AG10803 (cell line): ENCODE data around the gene LIG1.

Experiments
- DNase-seq: peaks from one replicate; pipeline ENCODE4 v3.0.0; 2010; ENCODE audit warnings: low read depth
- H3K4me3 ChIP-seq: 2 replicates; pipeline ENCODE4 v1.5.1; 2011; ENCODE audit warnings: mild to moderate bottlenecking, low read length, control low read depth
- TF ChIP-seq, protein P1 (sequence below): conservative IDR thresholded peaks from 2 replicates; pipeline ENCODE4 v1.5.1; 2011; ENCODE audit warnings: mild to moderate bottlenecking, low read length, control low read depth, inconsistent platforms

Gene LIG1

DNA sequence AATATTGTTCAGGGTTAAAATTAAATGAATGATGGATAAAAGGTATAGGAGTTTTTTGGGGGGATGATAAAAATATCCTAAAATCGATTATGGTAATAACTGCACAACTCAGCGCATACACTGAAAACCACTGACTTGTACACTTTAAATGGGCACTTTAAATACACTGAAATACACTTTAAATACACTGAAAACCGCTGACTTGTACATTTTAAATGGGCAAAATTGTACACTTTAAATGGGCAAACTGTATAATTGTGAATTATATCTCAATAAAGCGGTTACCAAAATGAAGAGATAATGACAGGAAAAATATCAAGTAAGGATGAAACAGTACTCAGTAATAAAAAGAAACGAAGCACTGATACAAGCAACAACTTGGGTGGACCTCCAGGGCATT is 1.5 kb downstream of the LIG1 start:
- DNase-seq = no peak
- TF ChIP-seq, protein P1, sequence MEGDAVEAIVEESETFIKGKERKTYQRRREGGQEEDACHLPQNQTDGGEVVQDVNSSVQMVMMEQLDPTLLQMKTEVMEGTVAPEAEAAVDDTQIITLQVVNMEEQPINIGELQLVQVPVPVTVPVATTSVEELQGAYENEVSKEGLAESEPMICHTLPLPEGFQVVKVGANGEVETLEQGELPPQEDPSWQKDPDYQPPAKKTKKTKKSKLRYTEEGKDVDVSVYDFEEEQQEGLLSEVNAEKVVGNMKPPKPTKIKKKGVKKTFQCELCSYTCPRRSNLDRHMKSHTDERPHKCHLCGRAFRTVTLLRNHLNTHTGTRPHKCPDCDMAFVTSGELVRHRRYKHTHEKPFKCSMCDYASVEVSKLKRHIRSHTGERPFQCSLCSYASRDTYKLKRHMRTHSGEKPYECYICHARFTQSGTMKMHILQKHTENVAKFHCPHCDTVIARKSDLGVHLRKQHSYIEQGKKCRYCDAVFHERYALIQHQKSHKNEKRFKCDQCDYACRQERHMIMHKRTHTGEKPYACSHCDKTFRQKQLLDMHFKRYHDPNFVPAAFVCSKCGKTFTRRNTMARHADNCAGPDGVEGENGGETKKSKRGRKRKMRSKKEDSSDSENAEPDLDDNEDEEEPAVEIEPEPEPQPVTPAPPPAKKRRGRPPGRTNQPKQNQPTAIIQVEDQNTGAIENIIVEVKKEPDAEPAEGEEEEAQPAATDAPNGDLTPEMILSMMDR = no peak
- H3K4me3 ChIP-seq = no peak overlapping the region

DNA sequence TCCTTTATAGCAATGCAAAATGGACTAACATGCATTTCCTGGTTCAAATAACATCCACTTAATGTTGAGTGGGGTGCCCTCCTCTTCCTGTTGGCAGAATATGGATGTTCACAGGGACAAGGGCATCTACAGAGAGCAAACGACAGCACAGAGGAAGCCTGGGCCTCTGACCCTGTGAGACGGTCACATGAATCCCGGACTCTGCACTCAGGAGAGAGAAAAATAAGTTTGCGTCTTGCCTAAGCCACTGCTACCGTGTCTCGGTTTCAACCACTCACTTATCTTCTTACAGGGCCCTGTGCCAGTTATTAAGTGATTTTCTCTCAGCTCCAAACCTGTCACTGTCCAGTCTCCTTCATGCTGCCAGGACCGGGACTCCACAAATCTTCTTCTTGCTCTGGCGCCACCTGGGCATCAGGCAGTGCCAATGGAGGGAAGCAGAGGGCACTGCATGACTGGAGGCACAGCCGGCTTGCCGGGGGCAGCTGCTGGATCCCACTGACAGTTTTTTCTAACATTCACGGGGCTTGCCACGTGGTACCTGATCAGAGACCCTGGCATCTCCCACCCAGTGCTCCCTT is 11.8 kb downstream of the LIG1 start:
- no peak for DNase-seq
- TF ChIP-seq, protein P1 = no peak
- H3K4me3 ChIP-seq = no peak overlapping the region

DNA sequence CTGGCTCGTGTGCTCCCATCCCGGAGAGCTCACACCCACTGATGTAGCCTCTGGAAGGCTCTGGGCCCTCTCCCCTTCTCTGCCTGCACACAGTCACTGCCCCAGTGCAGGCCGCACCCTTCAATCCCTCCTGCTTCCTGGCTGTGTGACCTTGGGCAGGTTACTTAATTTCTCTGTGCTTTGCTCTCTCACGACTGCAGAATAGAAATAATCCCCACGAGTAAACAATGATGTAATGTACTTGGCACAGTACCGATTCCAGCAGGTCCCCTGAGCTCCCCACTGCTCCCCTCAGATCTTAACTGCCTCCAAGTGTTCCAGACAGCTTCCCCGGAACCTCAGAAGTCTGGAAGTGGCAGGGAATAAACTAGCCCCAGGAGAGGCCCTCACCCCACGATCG is 16.1 kb downstream of the LIG1 start:
- TF ChIP-seq, protein P1 = no peak
- DNase-seq = no peak

DNA sequence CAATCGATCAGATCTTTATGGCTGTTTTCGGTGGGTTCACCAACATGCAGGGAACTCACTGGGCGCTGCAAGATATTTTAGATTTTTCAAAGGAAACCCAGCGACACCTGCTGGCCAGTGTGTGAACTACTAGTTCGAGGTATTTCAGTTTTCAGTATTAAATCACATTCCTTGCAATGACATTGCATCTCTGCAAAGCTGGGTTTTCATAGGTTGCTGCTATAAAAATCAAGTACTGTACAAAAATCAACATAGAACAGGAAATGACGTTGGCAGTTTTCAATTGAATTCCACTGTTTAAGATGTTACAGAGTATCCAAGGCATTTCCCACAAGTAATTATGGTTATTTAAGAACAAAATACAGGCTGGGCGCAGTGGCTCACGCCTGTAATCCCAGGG is 17.6 kb downstream of the LIG1 start:
- TF ChIP-seq, protein P1 = peak; percentile 84
- peak; percentile 51 for DNase-seq
- no peak overlapping the region for H3K4me3 ChIP-seq

More for the DNA sequence above, 16.1 kb downstream of the LIG1 start:
- no peak overlapping the region for H3K4me3 ChIP-seq

DNA sequence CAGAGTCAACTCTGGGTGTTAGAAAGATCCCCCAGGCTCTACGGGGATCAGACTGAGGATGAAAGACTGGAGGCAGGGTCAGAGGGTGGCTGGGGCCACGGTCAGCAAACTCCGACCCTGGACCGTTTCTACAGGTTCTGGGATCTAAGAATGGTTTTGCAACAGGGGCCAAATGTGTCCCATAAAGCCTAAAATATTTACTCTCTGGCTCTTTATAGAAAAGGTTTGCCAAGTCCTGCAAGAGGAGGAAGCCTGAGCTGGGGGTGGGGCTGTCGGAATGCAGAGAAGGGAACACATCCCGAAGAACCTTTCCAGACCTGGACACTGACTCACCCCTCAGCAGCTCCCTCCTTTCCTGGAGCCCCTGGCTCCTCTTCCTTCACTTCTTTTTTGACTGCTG is 20.7 kb downstream of the LIG1 start:
- no peak overlapping the region for H3K4me3 ChIP-seq
- TF ChIP-seq, protein P1 = no peak
- no peak for DNase-seq

DNA sequence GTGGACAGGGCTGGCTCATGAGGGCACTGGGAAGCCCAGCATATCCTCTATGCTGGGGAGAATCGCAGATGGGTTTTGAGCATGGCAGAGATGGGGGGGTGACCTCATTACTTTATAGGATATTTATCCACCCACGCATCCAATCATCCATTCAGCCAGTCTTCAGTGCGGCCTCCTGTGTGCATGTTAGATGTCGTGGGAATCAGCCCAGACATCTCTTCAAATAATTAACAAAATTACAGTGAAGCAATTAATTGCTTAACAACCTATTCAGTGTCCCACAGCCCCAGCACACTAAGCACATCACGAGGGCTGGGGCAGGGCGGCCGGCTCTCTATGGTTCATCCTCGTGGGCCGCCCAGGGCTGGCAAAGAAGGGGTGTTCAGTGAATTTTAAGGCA is 21.6 kb downstream of the LIG1 start:
- TF ChIP-seq, protein P1 = no peak
- no peak for DNase-seq
- no peak overlapping the region for H3K4me3 ChIP-seq

DNA sequence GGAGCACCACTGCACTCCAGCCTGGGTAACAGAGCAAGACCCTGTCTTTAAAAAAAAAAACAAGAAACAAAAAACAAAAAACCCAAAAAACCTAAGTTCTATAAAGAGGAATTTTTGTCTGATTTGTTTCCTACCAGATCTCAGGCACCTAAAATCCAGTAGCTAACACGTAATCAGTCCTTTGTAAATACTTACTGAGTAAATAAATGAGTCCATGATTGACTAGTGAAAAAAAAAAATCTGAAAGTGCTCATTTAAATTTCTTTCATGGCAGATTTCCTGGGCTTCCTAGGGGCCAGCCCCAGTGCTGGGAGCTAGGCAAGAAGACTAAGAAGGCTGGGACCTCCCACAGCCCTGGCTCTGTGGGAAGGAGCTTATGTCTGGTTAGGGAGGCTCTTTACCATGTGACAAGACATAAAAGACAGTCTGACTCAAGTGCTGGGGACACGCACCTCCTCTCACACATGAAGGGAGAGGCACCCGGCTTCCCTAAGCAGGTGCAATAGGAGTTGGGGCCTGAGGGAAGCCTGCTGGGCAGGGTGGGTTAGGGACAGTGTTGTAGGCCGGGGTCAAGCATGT is 22.5 kb downstream of the LIG1 start:
- TF ChIP-seq, protein P1 = no peak
- DNase-seq = no peak
- H3K4me3 ChIP-seq = no peak overlapping the region
